Neural progenitor cell (in vitro differentiated cells): ENCODE results near the gene DYNLT1.

Experiments
- CTCF ChIP-seq: fragments of 200-600 bp; sonication (generic); IDR thresholded peaks from 2 replicates; pipeline ENCODE4 v1.5.1; 2017; ENCODE audit warnings: antibody characterized with exemption, mild to moderate bottlenecking
- EZH2 ChIP-seq: fragments of 200-600 bp; sonication (generic); IDR thresholded peaks from 2 replicates; pipeline ENCODE4 v1.6.1; 2017; ENCODE audit warnings: antibody characterized with exemption, mild to moderate bottlenecking, moderate library complexity
- EZH2phosphoT487 ChIP-seq: fragments of 200-600 bp; sonication (generic); IDR thresholded peaks from 2 replicates; pipeline ENCODE4 v1.6.1; 2017; ENCODE audit warnings: antibody characterized with exemption

- TF ChIP-seq CTCF, result peak; percentile 44
- TF ChIP-seq EZH2, result no peak
- TF ChIP-seq EZH2phosphoT487, result no peak
Observed at GRCh38 chr6:158629367-158630221, 14.9 kb downstream of the DYNLT1 start.
